A549 (cell line): Measurements from ENCODE around the gene INO80D. TPM values are rescaled to one million over a fixed set of nuclear protein-coding genes. Genes with fewer than 3 reads are reported as not detected.

Experiments
- ATAC-seq, 2 experiments: fragments of 200-7000 bp in 1 of 2; fragments of >200 bp in 1 of 2; cut with Nextera tagmentation in 1 of 2; cut with Tn5 transposase in 1 of 2; 3 replicates each; pipeline versions ENCODE4 v1.8.0 to v1.9.1; 2018 to 2020; ENCODE audit warnings: mild to moderate bottlenecking in 1 of 2, moderate library complexity in 1 of 2
- CTCF ChIA-PET: fragments of 300-600 bp; sonication (Branson Sonifier 250); formaldehyde crosslinking; extraction: SDS; loops from one replicate; lab custom pipeline; 2021; ENCODE audit warnings: antibody characterized with exemption, inconsistent platforms; lab: Yijun Ruan, JAX
- POLR2A ChIA-PET: fragments of 350-600 bp; formaldehyde crosslinking; extraction: SDS; loops from one replicate; lab custom pipeline; 2021; ENCODE audit warnings: antibody characterized with exemption, inconsistent platforms; lab: Yijun Ruan, JAX
- DNase-seq, 2 experiments: peaks; one replicate each; pipeline versions ENCODE4 v3.0.0 to v3.0.0-alpha.2; 2011 to 2016; ENCODE audit warnings: low read depth in 1 of 2, low spot score in 1 of 2
- FAIRE-seq: peaks from 2 replicates; lab custom pipeline; 2011; peaks lifted over from hg19 to GRCh38; lab: Jason Lieb, UNC
- H3K27ac ChIP-seq, 2 experiments: fragments of >200 bp; sonication (Bioruptor Twin); formaldehyde crosslinking; 3 replicates each; pipeline ENCODE4 v1.5.1; 2016 to 2017
- H3K4me1 ChIP-seq: fragments of >200 bp; sonication (Bioruptor Twin); formaldehyde crosslinking; 3 replicates; pipeline ENCODE4 v1.6.1; 2016
- H3K4me2 ChIP-seq: fragments of >200 bp; sonication (Bioruptor Twin); formaldehyde crosslinking; 3 replicates; pipeline ENCODE4 v1.6.1; 2016
- H3K4me3 ChIP-seq: fragments of >200 bp; sonication (Bioruptor Twin); formaldehyde crosslinking; 3 replicates; pipeline ENCODE4 v1.5.1; 2016
- H3K9me3 ChIP-seq: fragments of >200 bp; sonication (Bioruptor Twin); formaldehyde crosslinking; 3 replicates; pipeline ENCODE4 v1.6.1; 2016
- CBX8 ChIP-seq: fragments of 200-600 bp; sonication (generic); IDR thresholded peaks from 2 replicates; pipeline ENCODE4 v1.6.1; 2016
- CTCF ChIP-seq: fragments of >200 bp; sonication (Bioruptor Twin); formaldehyde crosslinking; IDR thresholded peaks from 3 replicates; pipeline ENCODE4 v1.5.1; 2016
- EHMT2 ChIP-seq: fragments of 200-600 bp; sonication (generic); IDR thresholded peaks from 2 replicates; pipeline ENCODE4 v1.6.1; 2016; ENCODE audit warnings: antibody characterized with exemption, low read depth, mild to moderate bottlenecking, moderate library complexity
- FOXS1 ChIP-seq: fragments of 250-450 bp; sonication (Bioruptor Pico); IDR thresholded peaks from 2 replicates; pipeline ENCODE4 v1.5.0; 2020; ENCODE audit warnings: mild to moderate bottlenecking, moderate library complexity
- HDAC2 ChIP-seq: fragments of 200-600 bp; sonication (generic); IDR thresholded peaks from 2 replicates; pipeline ENCODE4 v1.6.1; 2016
- HES2 ChIP-seq: fragments of >200 bp; sonication (Bioruptor Twin); formaldehyde crosslinking; IDR thresholded peaks from 2 replicates; pipeline ENCODE4 v1.6.1; 2016
- HEYL ChIP-seq: fragments of 250-450 bp; sonication (Bioruptor Pico); IDR thresholded peaks from 2 replicates; pipeline ENCODE4 v1.8.0; 2021; ENCODE audit warnings: mild to moderate bottlenecking, moderate library complexity
- HOXA7 ChIP-seq: fragments of 250-450 bp; sonication (Bioruptor Pico); IDR thresholded peaks from 2 replicates; pipeline ENCODE4 v1.5.0; 2020; ENCODE audit warnings: mild to moderate bottlenecking, moderate library complexity
- MAZ ChIP-seq: fragments of 150-350 bp; IDR thresholded peaks from 2 replicates; pipeline ENCODE4 v1.6.1; 2014; ENCODE audit warnings: antibody characterized with exemption, low read depth, low read length, borderline replicate concordance
- MYC ChIP-seq: IDR thresholded peaks from 2 replicates; pipeline ENCODE4 v1.6.1; 2012; ENCODE audit warnings: mild to moderate bottlenecking, inconsistent platforms, low read length, improper control_type of control experiment, borderline replicate concordance
- NPAS2 ChIP-seq: fragments of 250-450 bp; sonication (Bioruptor Pico); IDR thresholded peaks from 2 replicates; pipeline ENCODE4 v1.8.0; 2022; ENCODE audit warnings: mild to moderate bottlenecking, moderate library complexity, borderline replicate concordance
- PBX3 ChIP-seq: IDR thresholded peaks from 2 replicates; pipeline ENCODE4 v1.6.1; 2012
- POLR2A ChIP-seq: IDR thresholded peaks from 2 replicates; pipeline ENCODE4 v1.6.1; 2012; ENCODE audit warnings: mild to moderate bottlenecking, low read length
- RARB ChIP-seq: fragments of 250-450 bp; sonication (Bioruptor Pico); IDR thresholded peaks from 2 replicates; pipeline ENCODE4 v1.8.0; 2021; ENCODE audit warnings: mild to moderate bottlenecking, moderate library complexity
- REST ChIP-seq: fragments of 200-600 bp; sonication (generic); IDR thresholded peaks from 2 replicates; pipeline ENCODE4 v1.6.1; 2016; ENCODE audit warnings: antibody characterized with exemption, mild to moderate bottlenecking, moderate library complexity
- RNF2 ChIP-seq: fragments of 200-600 bp; sonication (generic); IDR thresholded peaks from 2 replicates; pipeline ENCODE4 v1.6.1; 2016; ENCODE audit warnings: low read depth, mild to moderate bottlenecking, antibody characterized with exemption, moderate library complexity, borderline replicate concordance
- SMC3 ChIP-seq: fragments of >200 bp; sonication (Bioruptor Twin); formaldehyde crosslinking; IDR thresholded peaks from 3 replicates; pipeline ENCODE4 v1.6.1; 2018; ENCODE audit warnings: inconsistent platforms
- SREBF2 ChIP-seq: fragments of 450-650 bp; IDR thresholded peaks from 2 replicates; pipeline ENCODE4 v1.6.1; 2014; ENCODE audit warnings: mild to moderate bottlenecking, moderate library complexity
- WGBS: methylation state at CpG from one replicate; pipeline ENCODE4 v1.1.6; 2017; ENCODE audit errors: missing lambda C conversion rate; 5-methylcytosine and 5-hydroxymethylcytosine counted together
- polyA plus RNA-seq, 4 experiments: library from polyadenylated mRNA; depleted of rRNA in 3 of 4; stranded (reverse); fragments of >200 nt; fragmentation: RNase III in 1 of 4; extraction: RNeasy Plus Mini Kit Qiagen cat#74134 plus additional on column Dnase treatment in 1 of 4; gene quantifications; 2 replicates in 3 of 4; 3 replicates in 1 of 4; pipeline ENCODE4 v1.2.3, GENCODE V29; 2011 to 2017

Gene INO80D
- polyA plus RNA-seq, 2 of the 4 experiments (the other 2 are of a cell fraction) = 1.4 to 5.0 TPM

- ATAC-seq = no peak
- ChIA-PET POLR2A (no interaction called here), CTCF (no interaction called here)
These were observed 91.6 kb downstream of the INO80D start for GRCh38 chr2:205994344-205994743.

More at GRCh38 chr2:205994344-205994743, 91.6 kb downstream of the INO80D start:
- TF ChIP-seq CTCF (no peak), NPAS2 (CRISPR knock-in tag) (no peak), PBX3 (no peak), CBX8 (no peak), HOXA7 (no peak), POLR2A (no peak), SMC3 (no peak), HDAC2 (no peak), REST (no peak), SREBF2 (no peak), RARB (CRISPR knock-in tag) (no peak), HEYL (CRISPR knock-in tag) (no peak), FOXS1 (no peak), EHMT2 (no peak), MAZ (no peak), MYC (no peak), HES2 (no peak), RNF2 (no peak)
- TF ChIP-seq, all 56 proteins: peak for 0
- FAIRE-seq (no peak), DNase-seq (no peak)
- Histone ChIP-seq H3K4me2 (no peak overlapping the region), H3K4me3 (no peak overlapping the region), H3K4me1 (peaks cover 12% of the 10 kb centered on the region; the same call in 2 of the 3 replicates), H3K27ac (no peak overlapping the region), H3K9me3 (no peaks in the 10 kb centered on the region)
- WGBS = 97% methylated on average over 2 of the region's 2 CpGs
